Jurkat, Clone E6-1 (cell line): Measurements from ENCODE around the gene TRMT112.
A peak's percentile ranks its signal among the peaks of the same experiment; 100 is the strongest.
"Not testable (repeated sequence)": the region's sequence is repeated elsewhere in the genome, so short reads cannot be mapped to it uniquely, and the experiment has no call there.

Experiments used
- DNase-seq: peaks from one replicate; pipeline ENCODE4 v3.0.0-alpha.2; 2011; ENCODE audit warnings: low read depth, low spot score
- H3K4me3 ChIP-seq: 2 replicates; pipeline ENCODE4 v1.5.1; 2011; ENCODE audit warnings: mild to moderate bottlenecking, low read length, control low read depth, moderate library complexity

Gene TRMT112

GRCh38 chr11:64334764-64335735, 17.7 kb upstream of the TRMT112 start:
- no peak for DNase-seq
- H3K4me3 ChIP-seq = no peak overlapping the region

- DNase-seq = no peak
- no peak overlapping the region for H3K4me3 ChIP-seq
Observed at GRCh38 chr11:64333556-64333955, 16.2 kb upstream of the TRMT112 start.

GRCh38 chr11:64331569-64332371, 14.4 kb upstream of the TRMT112 start:
- peak; percentile 51 for DNase-seq
- H3K4me3 ChIP-seq = no peak overlapping the region

DNA sequence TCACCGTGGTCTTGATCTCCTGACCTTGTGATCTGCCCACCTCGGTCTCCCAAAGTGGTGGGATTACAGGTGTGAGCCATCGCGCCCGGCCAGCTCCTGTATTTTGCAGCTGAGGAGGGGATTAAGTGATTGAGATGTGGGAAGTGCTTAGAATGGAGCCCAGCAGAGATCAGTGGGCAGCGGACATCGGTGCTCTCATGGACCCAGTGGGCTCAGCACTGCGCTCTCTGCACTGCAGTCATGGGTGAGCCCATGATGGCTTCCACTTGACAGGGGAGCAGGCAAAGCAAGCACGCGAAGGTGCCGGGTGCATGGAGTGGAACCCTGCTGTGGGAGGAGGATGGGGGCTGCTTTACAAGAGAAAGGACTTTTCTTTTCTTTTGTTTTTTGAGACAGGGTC, 13.5 kb upstream of the TRMT112 start:
- DNase-seq = no peak
- H3K4me3 ChIP-seq = no peak overlapping the region

- DNase-seq = no peak
- no peak overlapping the region for H3K4me3 ChIP-seq
Observed at GRCh38 chr11:64327993-64328392, 10.6 kb upstream of the TRMT112 start.

DNA sequence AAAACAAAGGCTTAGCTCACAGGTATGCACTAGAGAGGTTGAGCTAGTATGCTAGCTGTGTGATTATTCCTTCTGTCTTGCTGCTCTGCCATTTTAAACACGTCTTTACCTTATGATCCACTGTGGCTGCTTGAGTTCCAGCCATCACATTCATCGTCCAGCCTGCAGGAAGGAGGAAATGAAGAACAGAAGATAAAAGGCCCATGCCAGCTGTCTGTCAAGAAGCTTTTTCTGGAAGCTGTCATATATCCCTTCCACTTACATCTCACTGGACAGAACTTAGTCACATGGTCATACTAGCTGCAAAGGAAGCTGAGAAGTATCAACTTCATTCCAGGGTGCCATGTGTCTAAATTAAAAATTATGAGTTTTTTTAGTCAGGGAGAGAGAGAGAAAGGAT, 10.0 kb upstream of the TRMT112 start:
- no peak overlapping the region for H3K4me3 ChIP-seq
- no peak for DNase-seq

GRCh38 chr11:64324692-64325469, 7.5 kb upstream of the TRMT112 start:
- no peak for DNase-seq

GRCh38 chr11:64323984-64324383, 6.6 kb upstream of the TRMT112 start:
- not testable (repeated sequence) for H3K4me3 ChIP-seq

More at GRCh38 chr11:64324692-64325469, 7.5 kb upstream of the TRMT112 start:
- no peak overlapping the region for H3K4me3 ChIP-seq

GRCh38 chr11:64323373-64323772, 6.0 kb upstream of the TRMT112 start:
- peak overlapping the region; percentile 5; the same call in 1 of the 2 replicates for H3K4me3 ChIP-seq
- DNase-seq = peak; percentile 70

More at GRCh38 chr11:64323984-64324383, 6.6 kb upstream of the TRMT112 start:
- DNase-seq = not testable (repeated sequence)

DNA sequence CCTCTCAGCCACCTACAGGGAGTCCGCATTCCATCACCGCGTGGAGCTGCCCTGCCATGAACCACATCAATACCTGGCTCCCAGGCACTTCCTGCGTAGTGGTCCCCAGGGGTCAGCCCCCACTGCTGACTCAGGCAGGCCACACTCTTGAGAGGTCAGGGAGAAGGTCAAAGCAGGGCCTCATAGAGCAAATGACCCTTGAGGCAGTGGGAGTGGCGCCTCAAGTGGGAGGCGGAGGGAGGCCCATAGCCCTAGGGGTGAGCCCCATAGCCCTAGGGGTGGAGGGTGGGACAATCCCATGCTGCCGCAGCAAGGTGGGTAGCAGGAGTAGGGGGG, 5.5 kb upstream of the TRMT112 start:
- no peak overlapping the region for H3K4me3 ChIP-seq
- no peak for DNase-seq

DNA sequence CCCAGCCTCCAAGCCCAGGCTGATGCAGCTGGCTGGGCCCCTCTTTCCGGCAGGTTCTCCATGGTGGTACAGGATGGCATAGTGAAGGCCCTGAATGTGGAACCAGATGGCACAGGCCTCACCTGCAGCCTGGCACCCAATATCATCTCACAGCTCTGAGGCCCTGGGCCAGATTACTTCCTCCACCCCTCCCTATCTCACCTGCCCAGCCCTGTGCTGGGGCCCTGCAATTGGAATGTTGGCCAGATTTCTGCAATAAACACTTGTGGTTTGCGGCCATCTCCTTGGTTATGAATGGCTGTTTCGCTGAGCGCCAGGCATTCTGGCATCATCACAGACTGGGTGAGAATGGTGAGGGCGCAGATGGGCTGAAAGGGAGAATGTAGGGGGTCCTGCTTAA, 4.2 kb upstream of the TRMT112 start:
- no peak overlapping the region for H3K4me3 ChIP-seq
- no peak for DNase-seq

- no peak overlapping the region for H3K4me3 ChIP-seq
- no peak for DNase-seq
Observed at GRCh38 chr11:64321026-64321425, 3.7 kb upstream of the TRMT112 start.

GRCh38 chr11:64320556-64320955, 3.2 kb upstream of the TRMT112 start:
- no peak overlapping the region for H3K4me3 ChIP-seq
- no peak for DNase-seq

GRCh38 chr11:64318766-64319761, 1.7 kb upstream of the TRMT112 start:
- peak overlapping the region; percentile 85 for H3K4me3 ChIP-seq
- DNase-seq = no peak

- DNase-seq = peak; percentile 95
- peak within 1 kb of the TSS; percentile 85 for H3K4me3 ChIP-seq
Observed at GRCh38 chr11:64317961-64318765, 804 bp upstream of the TRMT112 start, which contains the start of gene PRDX5. PRDX5 (plus strand) TSS chr11:64318121; CDS start chr11:64318216, 95 bp downstream.

GRCh38 chr11:64316672-64317324, 561 bp downstream of the TRMT112 start:
- no peak for DNase-seq
- H3K4me3 ChIP-seq = peak overlapping the region; percentile 85
